Testis (tissue), 3 donors: ENCODE results near the gene ABO. TPM values are rescaled to one million over a fixed set of nuclear protein-coding genes. Genes with fewer than 3 reads are reported as not detected.

Experiments
- DNase-seq: peaks from one replicate; pipeline ENCODE4 v3.0.0-alpha.2; 2019
- H3K27ac ChIP-seq, 2 donors: fragments of 200-600 bp; sonication (generic); one replicate each; pipeline ENCODE4 v1.5.1; 2019
- H3K27me3 ChIP-seq: fragments of 200-600 bp; sonication (generic); one replicate; pipeline ENCODE4 v1.5.1; 2019
- H3K36me3 ChIP-seq: fragments of 200-600 bp; sonication (generic); one replicate; pipeline ENCODE4 v1.5.1; 2017; ENCODE audit warnings: low read depth; ENCODE audit errors: missing control alignments
- H3K4me1 ChIP-seq: fragments of 200-600 bp; sonication (generic); one replicate; pipeline ENCODE4 v1.5.1; 2019
- H3K4me3 ChIP-seq, 2 donors: fragments of 200-600 bp; sonication (generic); one replicate each; pipeline ENCODE4 v1.5.1; 2017 to 2019
- H3K9me3 ChIP-seq: fragments of 200-600 bp; sonication (generic); one replicate; pipeline ENCODE4 v1.5.1; 2017
- POLR2A ChIP-seq: fragments of 450-650 bp; IDR thresholded peaks from one replicate; pipeline ENCODE4 v1.6.1; 2017; ENCODE audit warnings: antibody characterized with exemption, mild to moderate bottlenecking, moderate library complexity
- WGBS, 2 donors: methylation state at CpG; one replicate each; pipeline ENCODE4 v1.1.5; 2018; 5-methylcytosine and 5-hydroxymethylcytosine counted together
- intact Hi-C: fragments of 100-400 bp; cut with DNase I; formaldehyde crosslinking; loops from one replicate; pipeline ENCODE4 v1.15.1; 2023; ENCODE audit warnings: low total_unique reads
- polyA plus RNA-seq: library from polyadenylated mRNA; stranded (reverse); fragments of 350-450 nt; fragmentation: Illumina TruSeq; extraction: RNeasy Lipid Tissue Mini Kit (QIAGEN cat#74804); gene quantifications from one replicate; pipeline ENCODE4 v1.2.3, GENCODE V29; 2014; ENCODE audit warnings: low read depth, low replicate concordance; ENCODE audit not compliant: insufficient read depth
- total RNA-seq, 2 donors: library from RNA; depleted of rRNA; stranded (reverse); fragments of >200 nt; gene quantifications; one replicate each; pipeline ENCODE4 v1.2.3, GENCODE V29; 2016
- TF ChIP-seq, protein P1 (sequence below), 3 experiments: fragments of 450-650 bp in 2 of 3; fragments of 200-600 bp in 1 of 3; sonication (generic) in 1 of 3; IDR thresholded peaks; one replicate each; pipeline ENCODE4 v1.5.1; 2016 to 2019; ENCODE audit warnings: antibody characterized with exemption in 3 of 3, mild to moderate bottlenecking in 2 of 3, moderate library complexity in 1 of 3

Gene ABO
- total and polyA plus RNA-seq, 3 donors from 2014 or later, result 10.4 to 31.1 (median 25.6) TPM

DNA sequence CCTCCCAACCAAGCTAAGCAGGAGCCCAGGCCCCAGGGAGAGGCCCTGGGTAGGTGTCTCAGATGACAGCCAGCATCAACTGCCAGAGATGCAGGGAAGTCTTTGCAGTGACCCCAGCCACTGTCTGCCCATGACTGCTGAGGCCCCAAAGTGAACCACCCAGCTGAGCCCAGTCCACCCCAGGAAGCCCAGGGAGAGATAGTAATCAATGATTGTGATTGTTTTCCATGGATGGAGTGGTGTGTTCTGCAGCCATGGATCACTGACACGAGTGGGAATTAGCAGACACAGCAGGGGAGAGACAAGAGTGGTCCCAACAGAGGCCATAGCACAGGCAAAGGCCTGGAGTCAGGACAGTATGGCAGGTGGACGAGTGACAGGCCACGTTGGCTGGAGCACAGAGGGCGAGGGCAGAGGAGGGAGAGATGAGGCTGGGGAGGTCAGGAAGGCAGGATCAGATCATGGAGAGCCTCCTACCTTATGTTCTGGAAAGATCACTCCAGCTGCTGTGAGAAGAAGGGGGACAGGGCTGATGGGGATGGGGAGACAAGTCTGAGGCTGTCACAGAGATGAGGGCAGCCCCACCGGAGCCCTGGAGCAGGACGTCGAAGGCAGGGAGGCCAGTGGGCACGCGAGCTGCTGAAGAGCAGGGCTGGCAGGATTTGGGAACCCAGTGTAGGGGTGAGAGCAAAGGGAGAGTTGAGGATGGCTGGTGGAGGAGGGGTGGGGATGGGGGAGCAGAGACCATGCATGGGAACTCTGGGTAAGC lies 14.5 kb downstream of the ABO start:
- H3K4me3 ChIP-seq, result no peak overlapping the region
- TF ChIP-seq, protein P1, sequence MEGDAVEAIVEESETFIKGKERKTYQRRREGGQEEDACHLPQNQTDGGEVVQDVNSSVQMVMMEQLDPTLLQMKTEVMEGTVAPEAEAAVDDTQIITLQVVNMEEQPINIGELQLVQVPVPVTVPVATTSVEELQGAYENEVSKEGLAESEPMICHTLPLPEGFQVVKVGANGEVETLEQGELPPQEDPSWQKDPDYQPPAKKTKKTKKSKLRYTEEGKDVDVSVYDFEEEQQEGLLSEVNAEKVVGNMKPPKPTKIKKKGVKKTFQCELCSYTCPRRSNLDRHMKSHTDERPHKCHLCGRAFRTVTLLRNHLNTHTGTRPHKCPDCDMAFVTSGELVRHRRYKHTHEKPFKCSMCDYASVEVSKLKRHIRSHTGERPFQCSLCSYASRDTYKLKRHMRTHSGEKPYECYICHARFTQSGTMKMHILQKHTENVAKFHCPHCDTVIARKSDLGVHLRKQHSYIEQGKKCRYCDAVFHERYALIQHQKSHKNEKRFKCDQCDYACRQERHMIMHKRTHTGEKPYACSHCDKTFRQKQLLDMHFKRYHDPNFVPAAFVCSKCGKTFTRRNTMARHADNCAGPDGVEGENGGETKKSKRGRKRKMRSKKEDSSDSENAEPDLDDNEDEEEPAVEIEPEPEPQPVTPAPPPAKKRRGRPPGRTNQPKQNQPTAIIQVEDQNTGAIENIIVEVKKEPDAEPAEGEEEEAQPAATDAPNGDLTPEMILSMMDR (IDR thresholded peaks at IDR 0.05), result no peak
- no peak for TF ChIP-seq POLR2A
- WGBS, 2 donors, result 88 to 93% methylated on average over 9 of the region's 9 CpGs
- H3K27me3 ChIP-seq, result no peaks in the 10 kb centered on the region
- no peaks in the 10 kb centered on the region for H3K36me3 ChIP-seq
- intact Hi-C loops, result no loop called here
- no peak for DNase-seq
- peaks cover 28% of the 10 kb centered on the region for H3K4me1 ChIP-seq
- no peak overlapping the region for H3K27ac ChIP-seq
- H3K9me3 ChIP-seq, result no peaks in the 10 kb centered on the region

DNA sequence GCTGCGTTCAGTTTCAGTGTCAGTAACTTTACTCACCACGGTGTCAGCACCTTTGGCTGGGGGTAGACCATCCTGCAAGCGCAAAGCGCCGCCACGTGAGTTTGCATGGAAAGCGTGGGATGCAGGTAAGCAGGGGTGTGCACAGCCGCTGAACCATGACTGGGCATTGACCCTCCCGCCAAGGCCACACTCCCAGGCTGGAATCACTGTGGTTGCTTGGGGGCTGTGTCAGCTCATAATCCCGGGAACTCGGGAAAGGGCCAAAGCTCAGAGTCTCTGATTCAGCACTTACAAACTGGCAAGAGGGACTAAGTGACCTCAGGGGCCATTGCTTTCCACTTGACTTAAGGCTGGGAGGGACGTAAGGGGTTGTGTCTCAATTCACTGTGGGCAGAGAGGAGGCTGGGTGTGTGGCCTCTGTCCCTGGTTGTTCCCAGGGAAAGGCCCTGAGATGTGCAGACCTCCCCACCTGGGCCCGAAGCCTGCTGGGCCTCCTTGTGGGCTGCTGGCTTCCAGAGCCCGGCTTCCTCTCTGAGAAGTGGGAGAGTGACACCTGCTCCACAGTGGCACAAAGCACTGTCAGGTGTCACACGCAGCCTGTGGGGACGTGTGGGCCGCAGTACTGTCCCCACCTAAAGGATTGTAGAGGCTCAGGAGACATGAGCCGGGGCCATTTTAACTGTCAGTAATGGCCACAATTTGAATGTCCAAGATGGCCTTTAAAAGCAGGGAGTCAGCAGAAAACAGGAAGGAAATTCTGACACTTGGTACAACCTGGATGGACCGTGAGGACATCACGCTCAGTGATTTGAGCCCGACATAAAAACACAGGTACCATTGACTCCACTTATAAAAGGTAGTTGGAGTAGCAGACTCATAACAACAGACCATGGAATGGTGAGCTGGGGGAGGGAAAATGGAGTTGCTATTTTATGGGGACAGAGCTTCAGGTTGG lies 16.7 kb downstream of the ABO start:
- intact Hi-C loops, result no loop called here
- Histone ChIP-seq H3K36me3 (no peaks in the 10 kb centered on the region), H3K27ac (peak overlapping the region; percentile 55 to 57), H3K9me3 (no peaks in the 10 kb centered on the region), H3K27me3 (no peaks in the 10 kb centered on the region), H3K4me1 (peaks cover 22% of the 10 kb centered on the region), H3K4me3 (no peak overlapping the region)
- DNase-seq, result peak; percentile 67
- TF ChIP-seq, protein P1 (IDR thresholded peaks at IDR 0.05), result no peak
- TF ChIP-seq POLR2A, result no peak
- WGBS, 2 donors, result 70 to 71% methylated on average over 15 to 21 of the region's 21 CpGs

DNA sequence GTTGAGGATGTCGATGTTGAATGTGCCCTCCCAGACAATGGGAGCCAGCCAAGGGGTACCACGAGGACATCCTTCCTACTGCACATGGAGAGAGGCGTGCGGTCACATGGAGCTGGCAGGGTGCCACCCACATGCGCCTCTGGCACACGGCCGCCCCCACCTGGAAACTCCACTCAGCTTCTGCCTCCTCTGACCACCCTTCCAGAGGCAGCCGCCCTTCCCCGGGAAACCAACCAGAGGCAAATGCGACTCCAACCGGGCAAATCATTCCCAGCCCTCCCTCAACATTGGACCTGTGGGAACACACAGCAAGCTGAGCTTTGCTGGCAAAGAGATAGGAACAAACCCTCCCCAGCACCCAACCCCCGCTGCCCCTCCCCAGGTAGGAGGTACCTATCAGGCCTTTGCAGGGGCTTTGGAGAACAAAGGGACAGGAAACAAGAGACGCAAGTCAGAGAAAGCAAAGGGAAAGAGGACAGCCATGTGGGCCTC lies 17.5 kb downstream of the ABO start:
- no peak overlapping the region for H3K4me3 ChIP-seq
- intact Hi-C loops, result no loop called here
- H3K4me1 ChIP-seq, result peaks cover 22% of the 10 kb centered on the region
- no peaks in the 10 kb centered on the region for H3K9me3 ChIP-seq
- peak; percentile 49 for DNase-seq
- WGBS, 2 donors, result 34 to 43% methylated on average over 13 of the region's 13 CpGs
- H3K27me3 ChIP-seq, result no peaks in the 10 kb centered on the region
- no peaks in the 10 kb centered on the region for H3K36me3 ChIP-seq
- H3K27ac ChIP-seq, result peak overlapping the region; percentile 55 to 57
- TF ChIP-seq, protein P1 (IDR thresholded peaks at IDR 0.05), result no peak
- no peak for TF ChIP-seq POLR2A

GRCh38 chr9:133256686-133257091 lies 18.3 kb downstream of the ABO start:
- Histone ChIP-seq H3K9me3 (no peaks in the 10 kb centered on the region), H3K4me1 (peaks cover 22% of the 10 kb centered on the region), H3K36me3 (no peaks in the 10 kb centered on the region), H3K4me3 (no peak overlapping the region), H3K27me3 (no peaks in the 10 kb centered on the region), H3K27ac (peak overlapping the region in 1 of 2 donors; percentile 57)
- intact Hi-C loops, result no loop called here
- DNase-seq, result no peak
- 60 to 73% methylated on average over 1 to 10 of the region's 10 CpGs for WGBS, 2 donors
- no peak for TF ChIP-seq POLR2A
- TF ChIP-seq, protein P1 (IDR thresholded peaks at IDR 0.05), result no peak
